GM18519 (cell line): ENCODE results near the gene EFCAB9.
"Not testable (repeated sequence)": the region's sequence is repeated elsewhere in the genome, so short reads cannot be mapped to it uniquely, and the experiment has no call there.

Source experiments
- ATAC-seq: cut with Tn5 transposase; IDR thresholded peaks from one replicate; pipeline ENCODE4 v1.9.1; 2021; ENCODE audit warnings: mild to moderate bottlenecking, moderate library complexity; ENCODE audit not compliant: unreplicated experiment, low FRiP score

Gene EFCAB9

DNA sequence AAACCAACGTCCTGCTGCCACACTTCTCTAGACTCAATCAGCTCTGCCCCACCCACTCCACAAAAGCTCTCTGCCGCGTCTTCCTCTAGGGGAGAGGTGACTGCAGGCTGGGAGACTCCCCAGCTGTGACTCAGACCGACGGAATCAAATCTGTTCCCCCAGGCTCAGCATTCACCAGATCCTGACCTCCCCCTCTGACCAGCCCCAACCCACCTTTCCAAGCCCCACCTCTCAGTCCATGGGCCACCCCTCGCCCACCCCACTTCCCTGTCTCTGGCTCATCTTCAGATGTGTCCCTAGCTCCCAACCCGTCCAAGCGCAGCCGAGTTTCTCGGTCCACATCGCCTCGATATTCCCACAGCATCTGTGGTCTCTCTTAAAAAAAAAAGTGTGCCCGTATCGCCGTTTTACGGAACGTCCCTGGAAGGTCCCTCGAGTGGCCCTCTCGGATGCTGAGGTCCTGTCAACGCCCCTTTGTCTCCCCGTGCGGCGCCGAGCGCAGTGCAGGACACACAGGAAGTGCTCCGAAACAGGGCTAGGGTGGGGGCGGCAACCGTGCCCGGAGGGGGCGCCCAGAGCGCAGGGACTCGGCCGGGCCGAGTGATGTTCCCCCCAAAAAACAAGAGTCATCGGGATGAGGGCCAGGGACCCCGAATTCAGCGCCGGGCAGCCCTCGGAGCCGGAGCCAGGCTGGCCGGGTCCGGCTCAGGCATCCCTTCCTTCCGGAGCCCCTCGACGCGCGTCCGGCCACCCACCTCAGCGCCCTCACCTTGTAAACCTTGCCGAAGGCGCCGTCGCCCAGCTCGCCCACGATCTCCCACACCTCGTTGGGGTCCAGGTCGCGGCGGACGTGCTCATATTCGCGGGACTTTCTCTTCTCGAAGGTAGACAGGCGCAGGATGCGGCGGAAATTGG, 6.6 kb upstream of the EFCAB9 start:
- no peak for ATAC-seq

DNA sequence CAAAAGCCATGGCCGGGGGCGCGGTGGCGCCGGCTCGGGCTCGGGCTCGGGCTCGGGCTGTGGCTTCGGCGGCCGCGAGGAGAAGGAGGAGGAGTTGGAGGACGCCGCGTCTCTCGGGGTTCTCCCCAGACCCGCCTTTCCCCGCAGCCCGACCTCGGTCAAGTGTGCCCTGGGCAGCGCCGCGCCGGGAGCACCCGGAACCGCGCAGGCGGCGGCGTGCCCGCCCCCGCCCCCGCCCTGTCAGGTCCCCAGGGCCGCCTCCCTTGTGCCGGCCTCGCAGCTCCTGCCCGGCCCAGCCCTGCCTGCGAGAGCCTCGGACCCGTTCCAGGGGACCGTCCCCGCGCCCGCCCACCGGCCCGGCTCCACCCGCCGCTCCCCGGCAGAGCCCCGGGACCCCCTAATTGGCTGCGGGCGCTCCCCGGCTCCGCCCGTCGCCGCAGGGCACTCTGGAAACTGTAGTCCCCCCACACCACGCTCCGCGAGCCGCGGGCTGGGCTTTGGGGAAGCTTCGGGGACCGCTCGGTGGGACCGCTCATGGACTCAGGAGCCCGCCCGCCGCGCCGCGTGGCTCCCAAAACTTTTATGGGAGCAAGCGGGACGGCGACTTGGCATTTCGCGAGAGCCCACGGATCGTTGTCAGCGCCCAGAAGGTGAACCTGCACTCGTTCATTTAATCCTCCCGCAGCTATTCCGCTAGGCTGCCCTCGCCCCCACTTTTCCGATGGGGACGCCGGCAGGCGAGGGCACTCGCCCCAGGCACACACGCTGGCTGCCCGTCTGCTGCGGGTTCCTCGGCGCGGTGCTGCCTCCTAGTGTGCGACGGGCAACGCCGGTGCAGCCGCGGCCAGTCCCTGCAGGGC, 5.7 kb upstream of the EFCAB9 start, which contains the start of gene STK10:
STK10 (minus strand) TSS at position 192 of the 860 bp plus-strand sequence; CDS start at position 10, 182 bp downstream.
- peak; percentile 67 for ATAC-seq

DNA sequence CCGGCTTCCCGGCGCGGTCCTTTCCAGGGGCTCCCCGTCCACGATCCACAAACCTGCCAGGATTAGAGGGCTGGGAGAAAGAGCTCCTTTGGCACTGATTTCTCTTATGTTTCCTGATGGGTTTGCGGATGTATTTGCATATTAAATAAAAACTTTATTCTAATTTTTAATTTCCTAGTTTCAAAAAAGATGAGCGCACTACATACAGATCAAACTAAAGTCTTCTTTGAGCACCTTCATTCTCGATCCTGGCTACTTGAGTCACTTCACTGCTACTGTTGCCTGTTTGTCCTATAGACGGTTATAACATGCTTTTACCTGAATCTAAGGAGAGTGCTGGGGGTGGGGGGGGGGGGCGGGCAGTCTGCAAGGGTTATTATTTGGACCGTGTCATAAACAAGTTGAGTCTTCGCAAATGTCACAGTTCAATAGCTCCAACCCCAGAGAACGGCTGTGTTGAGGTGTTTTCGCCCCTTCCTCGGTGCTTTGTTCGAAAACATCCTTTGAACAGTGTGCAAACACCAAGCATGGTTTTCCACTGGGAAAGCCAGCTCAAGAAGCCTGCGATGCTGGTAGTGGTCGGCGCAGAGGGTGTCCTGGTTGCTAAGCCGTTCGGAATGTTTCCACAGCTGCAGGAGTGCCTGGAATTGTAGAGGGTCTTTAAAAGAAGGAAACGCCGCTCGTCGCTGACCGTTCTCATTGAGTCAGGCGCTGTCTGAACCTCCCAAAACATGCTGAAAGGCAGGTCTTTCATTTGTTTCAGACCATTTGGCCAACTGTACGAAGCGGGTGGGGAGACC, 4.9 kb upstream of the EFCAB9 start:
- ATAC-seq = no peak

DNA sequence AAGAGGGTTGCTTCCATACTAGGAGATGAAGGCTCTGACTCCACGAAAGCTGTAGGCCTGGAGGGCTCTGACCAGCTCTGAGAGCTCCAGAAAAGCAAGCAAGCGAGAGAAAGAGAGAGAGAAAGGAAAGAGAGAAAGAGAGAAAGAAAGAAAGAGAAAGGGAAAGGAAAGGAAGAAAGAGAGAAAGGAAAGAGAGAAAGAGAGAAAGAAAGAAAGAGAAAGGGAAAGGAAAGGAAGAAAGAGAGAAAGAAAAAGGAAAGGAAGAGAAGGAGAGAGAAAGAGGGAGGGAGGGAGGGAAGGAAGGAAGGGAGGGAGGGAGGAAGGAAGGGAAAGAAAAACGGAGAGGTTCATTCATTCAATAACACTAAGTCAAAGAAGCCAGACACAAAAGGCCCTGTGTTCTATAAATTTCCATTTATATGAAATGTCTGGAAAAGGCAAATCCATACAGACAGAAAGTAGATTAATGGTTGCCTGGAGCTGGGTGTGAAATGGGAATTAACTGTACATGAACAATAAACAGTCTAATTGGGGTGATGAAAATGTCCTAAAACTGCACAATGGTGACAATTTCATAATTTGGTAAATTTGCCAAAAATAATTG, 4.2 kb upstream of the EFCAB9 start:
- ATAC-seq = no peak

DNA sequence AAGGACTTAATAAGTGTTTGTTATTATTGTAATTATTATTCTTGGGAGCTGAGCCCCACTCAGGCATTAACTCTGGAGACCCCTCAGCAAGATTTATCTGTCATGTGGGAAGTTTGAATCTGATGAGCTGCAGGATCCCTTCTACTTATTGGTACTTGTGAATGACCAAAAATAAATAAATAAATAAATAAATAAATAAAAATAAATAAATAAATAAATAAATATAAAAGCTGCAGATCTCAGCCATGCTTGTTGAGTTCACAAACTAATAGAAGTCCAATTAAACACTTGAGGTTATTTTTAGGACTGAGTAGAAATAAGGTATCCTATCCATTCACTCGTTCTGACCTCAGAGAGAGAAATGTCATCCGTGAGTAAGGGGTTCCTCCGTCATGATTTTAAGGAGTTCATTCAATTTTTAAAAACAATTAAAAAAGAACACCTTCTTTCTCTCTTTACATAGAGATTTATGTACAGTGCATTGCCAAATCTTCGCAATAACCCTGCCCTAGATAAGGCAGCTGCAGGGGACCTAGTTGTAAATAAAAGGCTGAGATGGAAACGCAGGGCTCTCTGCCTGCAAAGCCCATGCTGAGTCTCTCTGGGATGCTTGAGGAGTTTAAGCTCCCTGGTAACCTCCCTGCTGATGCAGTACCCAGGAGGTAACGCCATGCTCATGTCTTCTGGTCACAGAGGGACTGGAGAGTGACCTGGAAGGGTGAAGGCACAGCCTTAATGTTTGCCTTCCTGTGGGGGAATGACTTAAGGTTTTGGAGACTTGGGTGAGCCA, 1.2 kb downstream of the EFCAB9 start:
- ATAC-seq = no peak

DNA sequence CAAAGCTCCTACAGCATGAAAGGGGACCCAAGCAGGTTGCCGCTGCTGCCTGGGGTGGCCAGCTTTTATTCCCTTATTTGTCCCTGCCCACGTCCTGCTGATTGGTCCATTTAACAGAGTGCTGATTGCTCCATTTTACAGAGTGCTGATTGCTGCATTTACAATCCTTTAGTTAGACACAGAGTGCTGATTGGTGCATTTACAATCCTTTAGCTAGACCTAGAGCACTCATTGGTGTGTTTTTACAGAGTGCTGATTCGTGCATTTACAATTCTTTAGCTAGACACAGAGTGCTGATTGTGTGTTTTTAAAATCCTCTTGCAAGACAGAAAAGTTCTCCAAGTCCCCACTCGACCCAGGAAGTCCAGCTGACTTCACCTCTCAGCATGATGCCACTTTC, 3.8 kb downstream of the EFCAB9 start:
- not testable (repeated sequence) for ATAC-seq

DNA sequence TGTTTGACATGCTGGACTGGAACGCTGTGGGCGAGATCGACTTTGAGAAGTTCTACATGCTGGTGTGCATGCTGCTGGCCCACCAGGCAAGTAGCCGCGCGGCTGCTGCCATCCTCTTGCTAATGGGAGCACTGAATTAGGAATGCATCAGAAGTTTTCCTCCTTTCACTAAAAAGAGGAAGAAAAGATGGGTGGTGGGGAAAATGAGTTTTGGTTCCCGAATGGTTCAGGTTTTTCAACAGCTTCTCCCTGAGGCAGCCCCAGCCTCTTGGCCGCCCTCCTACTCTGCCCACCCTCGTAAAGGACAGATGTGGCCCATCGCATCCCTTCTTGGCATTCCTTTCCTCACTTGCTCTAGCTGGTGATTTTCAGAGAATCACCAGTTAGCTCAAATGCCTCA, 5.5 kb downstream of the EFCAB9 start:
- ATAC-seq = no peak

DNA sequence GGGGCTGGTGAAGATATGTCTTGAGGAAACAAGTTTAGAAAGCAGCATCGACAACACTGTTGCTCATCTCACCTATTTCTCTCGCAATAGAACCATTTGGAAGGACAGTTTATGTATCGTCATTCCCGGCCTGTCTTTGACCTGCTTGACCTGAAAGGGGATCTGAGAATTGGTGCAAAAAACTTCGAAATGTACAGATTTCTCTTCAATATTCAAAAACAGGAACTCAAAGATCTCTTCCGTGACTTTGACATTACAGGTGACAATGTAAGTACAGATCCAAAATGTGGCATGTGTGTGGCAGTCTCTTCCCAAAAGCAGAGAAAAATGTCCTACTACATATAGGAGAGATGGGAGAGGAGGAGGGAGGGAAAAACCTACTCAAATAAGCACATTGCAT, 6.5 kb downstream of the EFCAB9 start:
- ATAC-seq = no peak

DNA sequence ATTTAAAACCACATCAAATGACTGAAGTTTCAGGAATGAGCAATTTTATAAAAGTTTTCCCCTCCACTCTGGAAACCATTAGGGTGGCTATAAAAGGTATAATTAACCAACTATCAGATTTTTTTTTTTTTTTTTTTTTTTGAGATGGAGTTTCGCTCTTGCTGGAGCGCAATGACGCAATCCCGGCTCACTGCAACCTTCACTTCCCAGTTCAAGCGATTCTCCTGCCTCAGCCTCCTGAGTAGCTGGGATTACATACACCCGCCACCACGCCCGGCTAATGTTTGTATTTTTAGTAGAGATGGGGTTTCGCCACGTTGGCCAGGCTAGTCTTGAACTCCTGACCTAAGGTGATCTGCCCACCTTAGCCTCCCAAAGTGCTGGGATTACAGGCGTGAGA, 12.0 kb downstream of the EFCAB9 start:
- not testable (repeated sequence) for ATAC-seq

DNA sequence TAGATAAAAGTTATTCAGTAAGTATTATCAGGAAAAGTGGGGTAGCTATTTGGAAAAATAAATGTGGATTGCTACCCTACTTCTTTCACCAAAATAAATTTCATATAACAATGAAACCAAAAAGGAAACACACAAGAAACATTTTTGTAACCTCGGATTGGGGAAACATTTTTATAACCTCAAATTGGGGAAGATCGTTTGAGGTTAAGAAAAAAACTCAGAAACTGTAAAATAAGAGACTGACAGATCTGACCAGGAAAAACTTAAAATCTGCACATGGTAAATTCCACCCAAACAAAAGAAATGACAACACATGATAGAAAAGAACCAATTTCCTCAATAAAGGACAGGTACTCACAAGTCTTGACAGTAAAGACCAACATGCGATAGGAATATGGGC, 13.5 kb downstream of the EFCAB9 start:
- no peak for ATAC-seq

DNA sequence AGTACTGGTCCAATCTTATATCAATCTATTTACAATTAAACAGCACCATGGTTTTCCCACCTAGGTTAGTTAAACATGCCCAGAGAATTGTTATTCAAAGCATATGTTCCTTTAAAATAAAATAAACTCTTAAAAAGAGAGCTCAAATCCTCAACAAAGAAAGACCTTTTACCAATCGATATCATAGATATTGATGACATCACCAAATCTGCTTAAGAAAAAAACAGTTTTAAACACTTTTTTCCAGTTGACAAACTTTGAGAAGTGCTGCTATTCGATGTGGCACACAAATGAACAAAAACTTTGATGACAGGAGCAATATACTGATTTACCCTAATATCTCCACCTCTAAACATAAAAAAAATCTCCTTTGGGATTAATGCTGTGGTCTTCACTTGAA, 15.7 kb downstream of the EFCAB9 start:
- no peak for ATAC-seq

DNA sequence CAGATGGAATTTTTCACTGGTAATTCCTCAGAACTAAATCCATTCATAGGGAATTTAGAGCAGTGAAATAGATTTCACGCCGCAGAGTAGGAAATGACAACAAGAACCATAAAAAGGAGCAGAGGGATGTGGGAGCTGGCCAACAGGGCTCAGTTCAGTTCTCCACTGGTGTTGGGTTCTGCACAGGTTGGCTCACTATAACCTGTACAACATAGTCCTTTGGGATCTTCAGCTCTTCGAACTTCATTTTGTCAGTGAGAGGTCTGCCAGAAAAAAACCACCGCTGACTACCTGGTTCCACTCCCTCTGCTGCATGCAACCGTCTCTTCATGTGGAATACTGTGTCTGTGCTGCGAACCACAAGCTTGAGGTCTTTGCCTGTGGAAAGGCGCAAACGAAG, 17.7 kb downstream of the EFCAB9 start:
- no peak for ATAC-seq

DNA sequence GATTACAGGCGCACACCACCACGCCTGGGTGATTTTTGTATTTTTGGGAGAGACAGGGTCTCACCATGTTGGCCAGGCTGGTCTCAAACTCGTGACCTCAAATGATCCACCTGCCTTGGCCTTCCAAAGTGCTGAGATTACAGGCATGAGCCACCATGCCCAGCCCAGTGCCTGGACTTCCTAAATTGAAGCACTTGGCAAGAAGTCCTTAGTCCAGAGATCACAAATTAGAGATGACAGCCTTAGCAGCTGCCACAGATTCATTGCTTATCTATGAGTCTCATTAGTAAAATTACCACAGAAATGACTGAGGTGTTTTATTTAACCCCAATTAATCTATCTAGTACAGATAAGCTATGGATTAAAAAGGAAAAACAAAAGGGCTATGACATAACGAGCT, 19.2 kb downstream of the EFCAB9 start:
- no peak for ATAC-seq

DNA sequence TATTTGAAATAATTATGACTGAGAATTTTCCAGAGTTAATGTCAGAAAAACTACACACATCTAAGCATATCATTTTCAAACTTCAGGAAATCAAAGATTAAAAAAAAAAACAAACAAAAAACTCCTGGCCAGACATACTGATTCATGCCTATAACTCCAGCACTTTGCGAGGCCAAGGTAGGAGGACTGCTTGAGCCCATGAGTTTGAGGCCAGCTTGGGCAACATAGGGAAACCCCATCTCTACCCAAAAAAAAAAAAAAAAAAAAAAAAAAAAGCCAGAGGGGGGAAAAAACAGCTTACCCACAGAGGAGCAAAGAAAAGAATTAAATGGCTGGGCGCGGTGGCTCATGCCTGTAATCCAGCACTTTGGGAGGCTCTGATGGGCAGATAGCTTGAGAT, 22.4 kb downstream of the EFCAB9 start:
- no peak for ATAC-seq

DNA sequence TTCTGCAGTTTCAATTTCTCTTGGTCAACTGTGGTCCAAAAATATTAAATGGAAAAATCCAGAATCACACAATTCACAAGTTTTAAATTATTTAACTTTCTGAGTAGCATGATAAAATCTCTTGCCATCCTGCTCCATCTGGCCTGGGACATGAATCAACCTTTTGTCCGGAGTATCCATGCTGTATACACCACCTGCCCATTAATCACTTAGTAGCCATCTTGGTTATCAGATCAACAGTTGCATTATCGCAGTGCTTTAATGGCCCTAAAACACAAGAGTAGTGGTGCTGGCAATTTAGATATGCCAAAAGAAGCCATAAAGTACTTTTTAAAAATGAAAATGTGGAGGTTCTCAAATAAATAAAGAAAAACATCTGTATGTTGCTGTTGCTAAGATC, 25.3 kb downstream of the EFCAB9 start:
- no peak for ATAC-seq

DNA sequence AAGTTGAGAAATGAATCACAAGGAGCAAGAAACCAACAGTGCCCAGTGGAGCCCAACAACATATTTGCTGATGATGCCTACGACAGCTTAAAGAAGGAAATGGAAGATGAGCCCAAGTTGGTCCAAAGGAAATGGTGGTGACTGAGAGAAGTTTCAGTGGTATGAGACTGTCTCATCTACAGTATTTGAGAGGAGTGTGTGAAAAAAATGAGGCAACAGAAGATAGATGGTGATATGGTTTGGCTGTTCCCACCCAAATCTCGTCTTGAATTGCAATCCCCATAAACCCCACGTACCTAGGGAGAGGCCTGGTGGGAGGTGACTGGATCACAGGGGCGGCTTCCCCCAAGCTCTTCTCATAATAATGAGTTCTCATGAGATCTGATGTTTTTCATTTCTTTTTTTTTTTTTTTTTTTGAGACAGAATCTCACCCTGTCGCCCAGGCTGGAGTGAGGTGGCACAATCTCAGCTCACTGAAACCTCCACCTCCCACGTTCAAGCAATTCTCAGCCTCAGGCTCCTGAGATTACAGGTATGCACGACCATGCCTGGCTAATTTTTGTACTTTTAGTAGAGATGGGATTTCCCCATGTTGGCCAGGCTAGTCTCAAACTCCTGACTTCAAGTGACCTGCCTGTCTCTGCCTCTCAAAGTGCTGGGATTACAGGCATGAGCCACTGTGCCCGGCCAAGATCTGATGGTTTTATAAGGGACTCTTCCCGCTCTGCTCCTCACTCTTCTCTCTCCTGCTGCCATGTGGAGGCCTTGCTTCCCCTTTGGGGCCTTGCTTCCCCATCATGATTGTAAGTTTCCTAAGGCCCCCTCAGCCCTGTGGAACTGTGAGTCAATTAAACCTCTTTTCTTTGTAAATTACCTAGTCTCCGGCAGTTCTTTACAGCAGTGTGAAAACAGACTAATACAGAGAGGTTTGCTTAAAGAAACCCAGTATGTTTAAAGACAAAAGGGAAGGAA, 30.2 kb downstream of the EFCAB9 start:
- peak; percentile 66 for ATAC-seq

DNA sequence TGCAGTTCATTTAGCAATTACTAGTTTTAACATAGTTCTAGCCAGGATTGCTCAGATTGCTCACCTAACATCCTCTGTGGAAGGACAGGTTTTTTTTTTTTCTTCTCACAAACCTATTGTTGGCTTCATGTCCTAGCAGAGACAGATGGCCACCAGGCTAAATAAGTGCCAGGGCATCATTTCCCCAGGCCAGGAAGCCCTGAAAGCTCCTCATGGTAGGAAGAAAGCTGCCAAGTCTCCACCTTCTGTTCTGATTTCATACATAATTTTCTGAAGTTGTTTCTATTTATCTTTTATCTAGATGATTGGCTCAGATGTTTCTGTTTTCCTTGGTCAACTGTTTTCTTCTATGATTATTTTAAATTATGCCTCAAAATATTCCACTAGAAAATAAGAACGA, 31.0 kb downstream of the EFCAB9 start:
- ATAC-seq = no peak

DNA sequence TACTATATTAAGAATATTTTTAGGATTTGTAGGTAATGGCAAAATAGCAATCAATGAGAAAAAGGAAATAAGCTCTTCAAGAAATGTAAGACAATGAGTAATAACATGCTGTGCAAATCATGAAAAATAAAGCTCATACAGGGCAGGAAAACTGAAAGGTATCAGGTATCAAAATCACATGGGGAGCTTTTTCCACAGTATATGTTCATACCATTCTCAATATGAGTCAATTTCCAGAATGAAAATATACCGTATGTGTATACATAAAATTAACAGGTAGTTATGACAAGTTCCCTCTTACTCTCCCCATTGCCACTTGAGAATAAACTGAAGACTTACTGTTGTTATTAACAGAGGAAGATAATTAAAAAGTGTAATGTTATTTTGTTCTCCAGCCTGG, 35.9 kb downstream of the EFCAB9 start:
- peak; percentile 35 for ATAC-seq
